Measurements from ENCODE around the gene C11orf16.
"Not testable (repeated sequence)": the region's sequence is repeated elsewhere in the genome, so short reads cannot be mapped to it uniquely, and the experiment has no call there.

Gene C11orf16

GRCh38 chr11:8937659-8938058, 4.9 kb upstream of the C11orf16 start:
- no peak for DNase-seq (ENCODE audit: low read depth, low spot score)
- no peak overlapping the region for H3K27ac ChIP-seq

DNA sequence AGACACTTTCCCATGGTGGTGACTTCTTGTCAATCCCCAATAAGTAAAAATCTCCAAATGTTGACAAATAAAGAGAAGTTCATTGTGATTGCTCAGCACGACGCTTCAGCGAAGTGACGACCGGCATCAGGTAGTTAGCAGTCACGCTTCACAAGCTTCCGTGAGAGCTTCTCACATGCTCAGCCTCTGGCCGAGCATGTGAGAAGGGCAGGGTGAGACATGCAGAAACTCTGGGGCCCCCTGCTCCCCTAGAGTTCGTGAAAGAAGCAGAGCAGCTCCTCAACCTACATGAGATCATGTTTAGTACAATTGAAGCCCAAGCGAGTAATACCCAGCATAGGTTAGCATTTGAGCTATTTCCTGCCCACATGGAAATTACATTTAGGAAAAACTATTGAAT, 4.4 kb upstream of the C11orf16 start:
- H3K27ac ChIP-seq: no peak overlapping the region
- DNase-seq (ENCODE audit: low read depth, low spot score): no peak

DNA sequence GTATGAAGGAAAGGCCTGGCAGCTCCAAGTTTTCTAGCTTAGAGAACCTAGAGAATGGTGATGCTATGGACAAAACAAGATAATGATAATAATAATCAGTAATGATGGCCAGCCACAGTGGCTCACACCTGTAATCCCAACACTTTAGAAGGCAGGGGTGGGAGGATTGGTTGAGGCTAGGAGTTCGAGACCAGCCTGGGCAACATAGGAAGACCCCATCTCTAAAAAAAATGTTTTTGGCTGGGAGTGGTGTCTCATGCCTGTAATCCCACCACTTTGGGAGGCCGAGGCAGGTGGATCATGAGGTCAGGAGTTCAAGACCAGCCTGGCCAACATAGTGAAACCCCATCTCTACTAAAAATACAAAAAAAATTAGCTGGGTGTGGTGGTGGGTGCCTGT, 3.0 kb upstream of the C11orf16 start:
- not testable (repeated sequence) for H3K27ac ChIP-seq; DNase-seq (ENCODE audit: low read depth, low spot score)

DNA sequence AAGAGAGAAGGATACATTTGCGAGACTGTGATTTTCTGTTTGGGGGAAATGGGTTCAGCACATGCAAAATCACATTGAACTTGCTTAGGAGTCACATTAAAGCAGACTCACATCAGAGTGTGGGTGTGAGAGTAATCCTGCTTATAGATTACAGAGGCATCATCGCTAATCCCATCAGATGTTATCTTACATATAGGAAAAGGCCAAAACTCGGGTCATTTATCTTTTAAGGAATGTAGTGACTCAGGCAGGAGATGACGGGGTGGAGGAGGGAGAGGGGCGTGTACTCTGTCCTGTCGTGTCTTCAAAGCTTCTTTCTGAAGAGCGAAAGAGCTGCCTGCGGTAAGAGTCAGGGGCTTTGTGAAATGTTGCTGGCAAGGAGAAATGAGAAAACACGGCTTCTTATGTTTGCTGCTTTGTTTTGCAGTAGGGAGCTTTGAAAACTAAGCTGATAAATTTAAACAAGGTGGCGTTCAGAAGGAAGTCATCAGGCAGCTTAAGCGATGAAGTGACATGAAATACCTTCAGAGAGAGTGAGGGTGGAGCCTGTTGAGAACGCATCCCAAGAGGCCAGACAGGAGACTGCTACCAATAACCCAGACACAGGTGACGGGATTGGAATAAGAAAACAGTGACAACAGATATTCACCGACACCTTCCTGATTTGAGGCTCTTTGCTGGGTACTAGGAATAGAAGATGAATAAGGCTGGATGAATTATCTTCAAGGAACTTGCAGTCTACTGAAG, 2.2 kb upstream of the C11orf16 start:
- H3K27ac ChIP-seq: peak overlapping the region; percentile 40
- no peak for DNase-seq (ENCODE audit: low read depth, low spot score)

- no peak for DNase-seq (ENCODE audit: low read depth, low spot score)
- no peak overlapping the region for H3K27ac ChIP-seq
Observed at GRCh38 chr11:8933931-8934330, 1.2 kb upstream of the C11orf16 start.

GRCh38 chr11:8930456-8931175, 2.1 kb downstream of the C11orf16 start:
- H3K27ac ChIP-seq: no peak overlapping the region
- DNase-seq (ENCODE audit: low read depth, low spot score): no peak

DNA sequence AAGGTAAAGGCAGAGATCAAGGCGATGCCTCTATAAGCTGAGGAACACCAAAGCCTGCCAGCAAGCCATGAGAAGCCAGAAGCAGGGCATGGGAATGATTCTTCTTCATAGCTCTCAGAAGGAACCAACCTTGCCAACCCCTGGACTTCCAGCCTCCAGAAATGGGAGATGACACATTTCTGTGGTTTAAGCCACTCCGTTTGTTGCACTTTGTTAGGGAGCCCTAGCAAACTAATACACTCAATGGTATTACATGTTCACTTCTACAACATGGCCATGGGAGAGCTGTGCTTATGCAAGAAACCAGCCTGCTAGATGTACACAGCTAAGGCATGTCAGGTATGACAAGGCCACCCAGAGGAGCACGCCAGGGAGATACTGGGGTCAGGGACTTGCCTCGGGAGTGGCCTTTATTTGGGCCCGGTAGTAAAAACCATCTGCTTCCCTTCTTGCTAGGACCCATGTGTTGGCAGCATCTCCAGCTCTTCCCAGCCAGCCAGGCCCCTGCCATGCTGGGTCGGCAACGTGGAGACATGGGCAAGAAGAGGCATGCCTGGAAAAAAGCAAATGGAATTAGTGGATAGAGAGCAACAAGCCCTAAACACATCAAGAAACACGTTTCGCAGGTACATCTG, 3.6 kb downstream of the C11orf16 start:
- H3K27ac ChIP-seq: no peak overlapping the region
- no peak for DNase-seq (ENCODE audit: low read depth, low spot score)

DNA sequence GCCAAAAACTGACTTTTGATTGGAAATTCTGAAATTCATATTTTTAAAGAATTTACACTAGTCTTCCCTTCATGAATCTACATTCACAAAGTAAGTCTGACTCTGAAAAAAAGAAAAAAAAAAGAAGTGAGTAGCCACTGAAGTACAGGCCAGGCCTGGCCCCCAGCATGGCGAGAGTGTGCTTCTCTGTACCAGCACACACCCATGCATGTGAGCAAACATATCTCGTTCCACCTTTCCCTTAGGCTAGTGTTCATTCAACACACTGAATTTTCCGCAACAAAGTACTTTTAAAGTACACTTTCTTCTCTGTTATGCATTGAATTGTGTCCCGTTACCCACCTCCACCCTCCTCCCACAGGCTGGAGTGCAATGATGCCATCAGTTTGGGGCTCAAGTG, 4.5 kb downstream of the C11orf16 start:
- no peak for DNase-seq (ENCODE audit: low read depth, low spot score)
- no peak overlapping the region for H3K27ac ChIP-seq

DNA sequence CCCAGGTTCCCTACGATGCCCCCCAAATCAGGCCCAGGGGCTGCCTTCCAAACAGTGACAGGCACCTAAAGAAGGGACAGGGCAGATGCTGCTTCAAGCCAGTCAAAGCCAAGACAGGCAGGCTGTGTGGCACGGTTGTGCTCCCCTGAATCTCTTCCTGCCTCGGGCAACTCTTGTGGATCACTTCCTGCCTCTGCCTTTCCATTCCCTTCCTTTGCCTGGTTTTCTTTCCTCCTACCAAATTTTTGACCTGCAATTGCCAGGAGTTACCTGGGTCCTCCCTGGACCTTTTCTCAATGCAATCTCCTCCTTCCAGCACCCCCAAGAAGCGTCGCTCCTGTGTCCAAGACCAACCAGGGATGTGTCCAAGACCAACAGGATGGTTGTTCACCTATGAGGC, 5.5 kb downstream of the C11orf16 start:
- H3K27ac ChIP-seq: no peak overlapping the region
- no peak for DNase-seq (ENCODE audit: low read depth, low spot score)

DNA sequence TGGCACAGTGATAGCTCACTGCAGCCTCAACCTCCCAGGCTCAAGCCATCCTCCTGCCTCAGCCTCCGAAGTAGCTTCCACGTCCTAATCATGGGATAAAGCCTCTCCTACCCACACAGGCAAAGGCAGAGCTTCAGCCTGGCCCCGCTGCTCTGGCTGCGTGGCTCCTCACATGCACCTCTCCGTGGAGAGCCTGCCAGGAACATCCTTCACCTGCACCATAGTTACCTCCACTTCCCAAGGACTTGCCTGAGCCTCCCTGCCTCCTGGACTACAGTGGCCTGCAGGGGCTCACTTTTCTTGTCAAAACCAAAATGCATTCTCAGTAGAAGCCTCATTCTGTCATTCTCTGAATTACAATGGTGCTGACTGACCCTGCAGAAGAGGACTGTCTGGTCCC, 6.5 kb downstream of the C11orf16 start:
- no peak for DNase-seq (ENCODE audit: low read depth, low spot score)
- no peak overlapping the region for H3K27ac ChIP-seq

GRCh38 chr11:8925711-8926110, 7.0 kb downstream of the C11orf16 start:
- no peak for DNase-seq (ENCODE audit: low read depth, low spot score)
- no peak overlapping the region for H3K27ac ChIP-seq

GRCh38 chr11:8922691-8923090, 10.1 kb downstream of the C11orf16 start:
- DNase-seq (ENCODE audit: low read depth, low spot score): no peak
- no peak overlapping the region for H3K27ac ChIP-seq

DNA sequence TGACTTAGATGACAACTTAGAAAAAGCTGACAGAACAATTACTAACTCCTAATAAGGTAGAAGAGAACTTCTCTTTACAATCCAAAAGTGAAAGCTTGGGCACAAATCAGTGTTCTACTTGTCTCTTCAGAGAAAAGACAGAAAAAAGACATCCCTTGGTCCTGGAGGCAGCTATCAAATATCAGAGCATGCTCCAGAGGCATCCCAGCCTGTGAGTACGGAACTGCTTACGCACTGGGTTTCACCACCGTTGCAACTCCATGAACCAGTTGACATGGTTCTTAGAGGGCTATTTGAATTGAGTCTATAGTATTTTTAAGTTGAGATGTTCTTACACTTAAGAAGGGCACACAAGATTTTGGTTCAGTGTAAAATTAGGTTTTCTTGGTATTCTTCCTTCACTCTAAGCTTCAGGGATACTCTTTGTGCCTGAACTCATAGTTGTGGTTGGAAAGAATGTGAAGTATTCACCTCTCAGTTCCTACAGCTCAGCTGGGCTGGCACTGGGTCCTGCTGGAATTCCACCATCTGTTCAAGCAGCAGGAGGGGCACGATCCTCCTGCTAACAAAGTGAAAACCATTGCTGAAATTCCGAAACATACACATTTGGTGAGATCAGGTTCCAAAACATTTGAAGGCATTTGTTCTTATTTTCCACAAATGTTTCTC, 15.5 kb downstream of the C11orf16 start:
- peak overlapping the region; percentile 37 for H3K27ac ChIP-seq
- DNase-seq (ENCODE audit: low read depth, low spot score): no peak

- DNase-seq (ENCODE audit: low read depth, low spot score): no peak
- no peak overlapping the region for H3K27ac ChIP-seq
Observed at GRCh38 chr11:8914661-8915018, 18.1 kb downstream of the C11orf16 start.

GRCh38 chr11:8913961-8914660, 18.6 kb downstream of the C11orf16 start:
- H3K27ac ChIP-seq: peak overlapping the region; percentile 7
- DNase-seq (ENCODE audit: low read depth, low spot score): no peak

DNA sequence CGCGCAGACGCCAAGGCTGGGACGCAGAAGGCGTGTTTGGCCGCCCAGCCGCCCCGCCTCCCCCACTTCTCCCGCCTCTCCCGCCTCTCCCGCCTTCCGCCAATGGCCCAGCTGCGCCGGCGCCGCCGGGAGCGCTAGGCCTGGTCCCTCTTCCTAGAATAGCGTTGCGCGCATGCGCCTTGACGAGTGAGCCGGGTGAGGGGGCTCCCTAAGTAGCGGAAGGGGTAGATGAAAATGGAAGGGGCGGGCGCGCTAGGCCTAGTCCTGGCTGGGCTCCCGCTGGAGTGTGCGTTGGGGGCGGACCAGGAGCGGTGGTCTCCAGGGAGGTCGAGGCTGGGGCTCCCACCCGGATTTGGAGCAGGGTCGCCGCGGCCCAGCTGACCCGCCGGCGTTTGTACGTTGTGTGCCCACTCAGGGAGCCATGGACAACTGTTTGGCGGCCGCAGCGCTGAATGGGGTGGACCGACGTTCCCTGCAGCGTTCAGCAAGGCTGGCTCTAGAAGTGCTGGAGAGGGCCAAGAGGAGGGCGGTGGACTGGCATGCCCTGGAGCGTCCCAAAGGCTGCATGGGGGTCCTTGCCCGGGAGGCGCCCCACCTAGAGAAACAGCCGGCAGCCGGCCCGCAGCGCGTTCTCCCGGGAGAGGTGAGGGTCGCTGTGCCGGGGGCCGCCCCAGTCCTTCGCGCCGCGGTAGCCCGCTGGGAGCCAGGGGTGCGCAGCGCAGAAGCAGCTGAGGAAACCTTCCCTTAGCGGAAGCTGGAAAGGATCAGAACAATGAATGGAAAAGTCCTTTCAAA, 21.5 kb downstream of the C11orf16 start, which contains the start of gene AKIP1:
Gene AKIP1, plus strand, starts transcription at position 161 of the 795 bp plus-strand sequence. Its CDS starts 261 bp downstream, at position 422.
- peak; percentile 55 for DNase-seq (ENCODE audit: low read depth, low spot score)
- H3K27ac ChIP-seq: peak within 1 kb of the TSS; percentile 55

DNA sequence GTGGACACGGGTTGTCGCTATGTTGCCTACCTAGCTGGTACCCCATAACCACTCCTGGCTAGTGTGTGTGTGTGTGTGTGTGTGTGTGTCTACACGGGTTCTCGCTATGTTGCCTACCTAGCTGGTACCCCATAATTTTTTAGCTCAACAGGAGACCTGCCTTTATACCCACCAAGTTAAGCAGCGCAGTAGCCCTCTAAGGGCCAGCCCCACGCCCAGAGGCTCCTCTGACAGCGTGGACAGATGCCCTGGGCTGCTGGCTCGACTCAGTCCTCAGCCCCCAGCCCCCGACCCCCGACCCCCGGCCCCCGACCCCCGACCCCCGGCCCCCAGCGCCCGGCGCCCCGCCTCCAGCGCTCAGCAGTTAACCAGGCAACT, 22.1 kb downstream of the C11orf16 start:
- no peak for DNase-seq (ENCODE audit: low read depth, low spot score)
- H3K27ac ChIP-seq: no peak overlapping the region

- no peak for DNase-seq (ENCODE audit: low read depth, low spot score)
- peak overlapping the region; percentile 95 for H3K27ac ChIP-seq
Observed at GRCh38 chr11:8908099-8908498, 24.6 kb downstream of the C11orf16 start.

DNA sequence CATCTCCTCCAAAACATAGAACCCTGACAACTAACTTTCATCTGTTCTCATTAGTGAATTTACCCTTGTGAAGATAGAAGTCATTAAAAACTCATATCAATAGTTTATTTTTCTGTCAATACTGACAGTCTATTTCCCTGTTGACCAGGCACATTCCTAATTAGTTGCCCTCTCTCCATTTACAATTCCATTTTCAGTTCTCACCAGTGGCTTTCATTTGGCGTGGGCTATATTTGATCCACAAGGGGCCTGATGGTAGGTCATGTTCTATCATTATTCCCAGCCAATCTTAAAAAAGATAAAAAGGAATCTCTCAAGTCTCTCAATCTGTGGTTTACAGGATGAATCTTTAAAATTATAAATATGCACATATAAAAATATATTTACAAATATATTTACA, 25.6 kb downstream of the C11orf16 start:
- no peak for DNase-seq (ENCODE audit: low read depth, low spot score)
- H3K27ac ChIP-seq: peak overlapping the region; percentile 95

Data from epithelial cell of prostate (primary cell).